IMR-90 (cell line): ENCODE measurements around the gene MMP2. TPM values are rescaled to one million over a fixed set of nuclear protein-coding genes. Genes with fewer than 3 reads are reported as not detected.

Experiments
- ATAC-seq: fragments of 200-7000 bp; cut with Tn5 transposase; 2 replicates; pipeline ENCODE4 v1.9.1; 2020; ENCODE audit warnings: low read depth, mild to moderate bottlenecking, moderate library complexity
- BruUV-seq: library from RNA; stranded (reverse); fragments of 400-500 nt; replicated peaks from 2 replicates; lab custom pipeline; 2021; lab: Mats Ljungman, UMichigan
- CTCF ChIA-PET: fragments of 300-600 bp; formaldehyde crosslinking; extraction: SDS; loops from one replicate; lab custom pipeline; 2021; ENCODE audit warnings: antibody characterized with exemption; lab: Yijun Ruan, JAX
- POLR2A ChIA-PET: fragments of 300-600 bp; sonication (Branson Sonifier 250); formaldehyde crosslinking; loops from one replicate; lab custom pipeline; 2022; ENCODE audit warnings: antibody characterized with exemption; ENCODE audit not compliant: unreplicated experiment; lab: Charles Lee
- DNase-seq: peaks from one replicate; pipeline ENCODE4 v3.0.0; 2013
- H2AFZ ChIP-seq: replicated peaks from 2 replicates; pipeline ENCODE3; 2013; ENCODE audit warnings: low read length, mild to moderate bottlenecking; ENCODE audit not compliant: poor library complexity
- H2AK5ac ChIP-seq: 2 replicates; pipeline ENCODE4 v1.6.1; 2013; ENCODE audit warnings: low read depth, low read length, inconsistent platforms
- H2AK9ac ChIP-seq: replicated peaks from 2 replicates; pipeline ENCODE3; 2013; ENCODE audit warnings: mild to moderate bottlenecking, low read depth, low read length, moderate library complexity; ENCODE audit not compliant: poor library complexity
- H2BK120ac ChIP-seq: 2 replicates; pipeline ENCODE4 v1.6.1; 2013; ENCODE audit warnings: low read depth, low read length, inconsistent platforms
- H2BK15ac ChIP-seq: 3 replicates; pipeline ENCODE4 v1.6.1; 2013; ENCODE audit warnings: low read depth, low read length, inconsistent platforms
- H2BK20ac ChIP-seq: 2 replicates; pipeline ENCODE4 v1.6.1; 2013; ENCODE audit warnings: low read depth, mild to moderate bottlenecking, inconsistent platforms, low read length, moderate library complexity
- H2BK5ac ChIP-seq: 2 replicates; pipeline ENCODE4 v1.6.1; 2013; ENCODE audit warnings: mild to moderate bottlenecking, low read depth, low read length, inconsistent platforms; ENCODE audit not compliant: poor library complexity, severe bottlenecking
- H3K14ac ChIP-seq: replicated peaks from 2 replicates; pipeline ENCODE4 v1.6.1; 2013; ENCODE audit warnings: low read depth, low read length, inconsistent platforms
- H3K18ac ChIP-seq: 2 replicates; pipeline ENCODE4 v1.6.1; 2013; ENCODE audit warnings: low read depth, low read length, control low read depth
- H3K23ac ChIP-seq: 2 replicates; pipeline ENCODE4 v1.6.1; 2013; ENCODE audit warnings: low read depth, low read length, inconsistent platforms
- H3K27ac ChIP-seq: 2 replicates; pipeline ENCODE4 v1.5.1; 2013; ENCODE audit warnings: mild to moderate bottlenecking, control low read depth, low read length; ENCODE audit not compliant: insufficient read depth
- H3K27me3 ChIP-seq: 2 replicates; pipeline ENCODE4 v1.6.1; 2013; ENCODE audit warnings: low read length; ENCODE audit not compliant: control insufficient read depth, insufficient read depth
- H3K36me3 ChIP-seq: 2 replicates; pipeline ENCODE4 v1.6.1; 2013; ENCODE audit warnings: low read length, mixed read lengths; ENCODE audit not compliant: control insufficient read depth, insufficient read depth
- H3K4ac ChIP-seq: 2 replicates; pipeline ENCODE4 v1.6.1; 2013; ENCODE audit warnings: low read depth, low read length, inconsistent platforms
- H3K4me1 ChIP-seq: 2 replicates; pipeline ENCODE4 v1.6.1; 2013; ENCODE audit warnings: low read length, mixed read lengths; ENCODE audit not compliant: control insufficient read depth, insufficient read depth
- H3K4me2 ChIP-seq: 2 replicates; pipeline ENCODE4 v1.6.1; 2013; ENCODE audit warnings: low read depth, mild to moderate bottlenecking, control low read depth, low read length, moderate library complexity
- H3K4me3 ChIP-seq: 2 replicates; pipeline ENCODE4 v1.5.1; 2013; ENCODE audit warnings: low read depth, mild to moderate bottlenecking, control low read depth, low read length, moderate library complexity; ENCODE audit not compliant: insufficient read depth
- H3K56ac ChIP-seq: 2 replicates; pipeline ENCODE4 v1.6.1; 2013; ENCODE audit warnings: low read length, inconsistent platforms; ENCODE audit not compliant: insufficient read depth; ENCODE audit errors: extremely low read depth
- H3K79me1 ChIP-seq, 2 experiments: 2 replicates each; pipeline ENCODE4 v1.6.1; 2013; ENCODE audit warnings: low read length in 2 of 2, inconsistent platforms in 1 of 2, low read depth in 1 of 2
- H3K9ac ChIP-seq: 2 replicates; pipeline ENCODE4 v1.6.1; 2013; ENCODE audit warnings: low read depth, low read length, control low read depth
- H3K9me1 ChIP-seq: 2 replicates; pipeline ENCODE4 v1.6.1; 2013; ENCODE audit warnings: low read length, inconsistent platforms; ENCODE audit not compliant: insufficient read depth
- H3K9me3 ChIP-seq: 2 replicates; pipeline ENCODE4 v1.6.1; 2013; ENCODE audit warnings: low read length; ENCODE audit not compliant: control insufficient read depth, insufficient read depth
- H4K20me1 ChIP-seq: 2 replicates; pipeline ENCODE4 v1.6.1; 2013; ENCODE audit warnings: low read length, inconsistent platforms; ENCODE audit not compliant: insufficient read depth
- H4K5ac ChIP-seq: 2 replicates; pipeline ENCODE4 v1.6.1; 2013; ENCODE audit warnings: mild to moderate bottlenecking, low read depth, low read length, control low read depth
- H4K8ac ChIP-seq, 2 experiments: 2 replicates each; pipeline ENCODE4 v1.6.1; 2013; ENCODE audit warnings: low read depth in 2 of 2, low read length in 2 of 2, control low read depth in 1 of 2, inconsistent platforms in 1 of 2
- H4K91ac ChIP-seq: 2 replicates; pipeline ENCODE4 v1.6.1; 2013; ENCODE audit warnings: low read depth, low read length, inconsistent platforms; ENCODE audit not compliant: insufficient read depth
- BHLHE40 ChIP-seq: fragments of 150-350 bp; IDR thresholded peaks from 2 replicates; pipeline ENCODE4 v1.6.1; 2016; ENCODE audit warnings: mild to moderate bottlenecking, low read depth, low read length
- CHD1 ChIP-seq: IDR thresholded peaks from 2 replicates; pipeline ENCODE4 v1.6.1; 2012; ENCODE audit warnings: low read depth, low read length, improper control_type of control experiment
- FOS ChIP-seq: fragments of 150-350 bp; IDR thresholded peaks from 2 replicates; pipeline ENCODE4 v1.6.1; 2016; ENCODE audit warnings: low read depth, low read length
- MAFK ChIP-seq: IDR thresholded peaks from 2 replicates; pipeline ENCODE4 v1.6.1; 2012; ENCODE audit warnings: low read depth, low read length, improper control_type of control experiment
- POLR2A ChIP-seq: IDR thresholded peaks from 2 replicates; pipeline ENCODE4 v1.6.1; 2012; ENCODE audit warnings: mild to moderate bottlenecking, low read depth, low read length
- RAD21 ChIP-seq: IDR thresholded peaks from 2 replicates; pipeline ENCODE4 v1.6.1; 2012; ENCODE audit warnings: low read length, improper control_type of control experiment
- RCOR1 ChIP-seq: IDR thresholded peaks from 2 replicates; pipeline ENCODE4 v1.6.1; 2012; ENCODE audit warnings: mild to moderate bottlenecking, low read length, improper control_type of control experiment; ENCODE audit not compliant: insufficient replicate concordance
- WGBS, 2 experiments: methylation state at CpG; one replicate each; pipeline versions ENCODE4 v1.1.5 to v1.1.7; 2013; ENCODE audit warnings: missing lambda C conversion rate in 2 of 2; ENCODE audit not compliant: insufficient read length in 1 of 2; ENCODE audit errors: extremely low coverage in 2 of 2; 5-methylcytosine and 5-hydroxymethylcytosine counted together
- dilution Hi-C: fragments of 300-500 bp; cut with HindIII; formaldehyde crosslinking; loops from one replicate; pipeline ENCODE4 v1.14.3; 2018; ENCODE audit warnings: low sequenced_read_pairs; ENCODE audit not compliant: unreplicated experiment
- in situ Hi-C: fragments of 300-500 bp; cut with MboI; formaldehyde crosslinking; loops from 3 replicates; pipeline ENCODE4 v1.14.3; 2019; ENCODE audit warnings: low sequenced_read_pairs, inconsistent platforms, mixed read lengths
- intact Hi-C: fragments of 100-400 bp; cut with micrococcal nuclease; formaldehyde crosslinking; loops from 2 replicates; pipeline ENCODE4 v1.10.0; 2022
- polyA plus RNA-seq, 3 experiments: library from polyadenylated mRNA; depleted of rRNA; stranded (reverse); fragments of >200 nt; gene quantifications; 2 replicates each; pipeline ENCODE4 v1.2.3, GENCODE V29; 2012; ENCODE audit warnings: low replicate concordance in 1 of 3
- total RNA-seq: library from RNA; depleted of rRNA; stranded (reverse); fragments of >200 nt; gene quantifications from 2 replicates; pipeline ENCODE4 v1.2.3, GENCODE V29; 2012
- TF ChIP-seq, protein P1 (sequence below): conservative IDR thresholded peaks from 2 replicates; pipeline ENCODE4 v1.5.1; 2012; ENCODE audit warnings: mild to moderate bottlenecking, low read depth, low read length, improper control_type of control experiment
- TF ChIP-seq, protein P2 (sequence below): fragments of 150-350 bp; IDR thresholded peaks from 2 replicates; pipeline ENCODE4 v1.6.1; 2017; ENCODE audit warnings: mild to moderate bottlenecking, antibody characterized with exemption, low read length, low read depth

MMP2 gene
- total and polyA plus RNA-seq, 2 of the 4 experiments (the other 2 are of a cell fraction), result 240 to 574 TPM

DNA sequence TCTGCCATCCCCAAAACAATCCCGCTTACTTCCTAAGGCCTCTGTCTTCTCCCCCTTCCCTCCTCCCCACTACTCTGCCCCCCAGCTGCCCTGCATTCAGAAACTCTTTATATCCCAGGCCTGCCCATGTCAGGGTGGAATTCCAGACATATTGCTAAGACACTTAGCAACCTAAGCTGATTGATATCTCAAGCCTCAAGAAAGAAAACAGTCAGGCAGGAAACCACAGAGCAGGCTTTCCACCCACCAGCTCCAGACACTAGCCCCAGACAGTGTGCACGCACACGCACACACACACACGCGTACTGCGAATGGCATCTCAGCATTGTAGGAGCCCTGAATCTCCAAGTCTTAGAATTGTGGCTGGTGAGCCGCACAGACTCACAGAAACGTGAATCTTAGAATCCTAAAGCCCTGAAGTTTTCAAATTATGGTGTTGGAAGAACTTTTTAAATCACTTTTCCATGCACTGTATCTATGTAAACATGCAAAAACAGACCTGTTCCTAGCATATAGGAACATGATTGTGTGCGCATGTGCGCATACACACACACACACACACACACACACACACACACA, 21.0 kb downstream of the MMP2 start (continued):
- TF ChIP-seq, protein P1, sequence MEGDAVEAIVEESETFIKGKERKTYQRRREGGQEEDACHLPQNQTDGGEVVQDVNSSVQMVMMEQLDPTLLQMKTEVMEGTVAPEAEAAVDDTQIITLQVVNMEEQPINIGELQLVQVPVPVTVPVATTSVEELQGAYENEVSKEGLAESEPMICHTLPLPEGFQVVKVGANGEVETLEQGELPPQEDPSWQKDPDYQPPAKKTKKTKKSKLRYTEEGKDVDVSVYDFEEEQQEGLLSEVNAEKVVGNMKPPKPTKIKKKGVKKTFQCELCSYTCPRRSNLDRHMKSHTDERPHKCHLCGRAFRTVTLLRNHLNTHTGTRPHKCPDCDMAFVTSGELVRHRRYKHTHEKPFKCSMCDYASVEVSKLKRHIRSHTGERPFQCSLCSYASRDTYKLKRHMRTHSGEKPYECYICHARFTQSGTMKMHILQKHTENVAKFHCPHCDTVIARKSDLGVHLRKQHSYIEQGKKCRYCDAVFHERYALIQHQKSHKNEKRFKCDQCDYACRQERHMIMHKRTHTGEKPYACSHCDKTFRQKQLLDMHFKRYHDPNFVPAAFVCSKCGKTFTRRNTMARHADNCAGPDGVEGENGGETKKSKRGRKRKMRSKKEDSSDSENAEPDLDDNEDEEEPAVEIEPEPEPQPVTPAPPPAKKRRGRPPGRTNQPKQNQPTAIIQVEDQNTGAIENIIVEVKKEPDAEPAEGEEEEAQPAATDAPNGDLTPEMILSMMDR, result no peak

DNA sequence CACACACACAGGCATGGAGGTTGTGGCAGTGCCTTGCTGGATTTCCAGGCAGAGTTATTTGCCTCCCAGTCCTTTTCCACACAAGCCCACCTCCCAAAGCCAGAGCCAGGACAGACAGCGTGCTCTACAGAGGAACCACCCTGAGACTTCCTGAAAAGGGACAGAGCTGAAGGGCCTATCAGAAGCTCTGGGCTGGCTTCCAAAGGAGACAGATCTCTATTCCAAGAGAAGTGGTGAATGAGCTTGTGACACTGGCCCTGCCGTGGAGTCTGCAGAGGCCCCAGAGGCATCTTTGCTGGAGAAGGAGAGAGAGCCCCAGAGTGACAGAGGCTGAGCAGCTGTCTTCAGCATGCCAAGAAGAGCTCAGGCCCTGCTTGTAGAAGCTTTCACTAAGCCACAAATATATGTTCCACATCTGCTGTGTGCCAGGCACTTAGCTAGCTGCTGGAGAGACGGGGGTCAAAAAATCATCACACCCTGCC, 21.6 kb downstream of the MMP2 start:
- Histone ChIP-seq H2AK9ac (peak overlapping the region; percentile 48), H3K4ac (peak overlapping the region; percentile 82), H4K5ac (peak overlapping the region; percentile 7), H3K4me2 (peak overlapping the region; percentile 4; the same call in 1 of the 2 replicates), H4K8ac (peak overlapping the region; percentile 20 to 66; a peak in 3 of 4 replicates), H3K14ac (peak overlapping the region; percentile 11), H3K56ac (peak overlapping the region; percentile 31; the same call in 1 of the 2 replicates), H4K20me1 (peaks cover 3% of the 10 kb centered on the region), H3K4me3 (no peak overlapping the region), H2BK15ac (peak overlapping the region; percentile 33; the same call in 2 of the 3 replicates), H2AK5ac (peak overlapping the region; percentile 75), H2BK20ac (peak overlapping the region; percentile 4), H3K4me1 (peaks cover 33% of the 10 kb centered on the region), H3K27ac (peak overlapping the region; percentile 83), H4K91ac (peak overlapping the region; percentile 56), H2AFZ (peak overlapping the region; percentile 38), H3K79me1 (peaks cover 0 to 16% of the 10 kb centered on the region in 2 experiments; a peak in 2 of 4 replicates), H2BK120ac (peak overlapping the region; percentile 73), H2BK5ac (peak overlapping the region; percentile 83), H3K9me3 (no peaks in the 10 kb centered on the region), H3K23ac (peak overlapping the region; percentile 13), H3K9ac (peak overlapping the region; percentile 24; the same call in 1 of the 2 replicates), H3K9me1 (peaks cover 18% of the 10 kb centered on the region), H3K27me3 (no peaks in the 10 kb centered on the region), H3K18ac (peak overlapping the region; percentile 8), H3K36me3 (peaks cover 57% of the 10 kb centered on the region)
- in situ Hi-C loops (no loop called here), intact Hi-C loops (loop anchor here (1.0 kb wide), 1 partner anchor 20 kb away; no protein-coding TSS in a partner anchor), dilution Hi-C loops (no loop called here)
- no CpG with 5 or more reads among the region's 3 CpGs for WGBS, 2 experiments
- DNase-seq (peak; percentile 34), ATAC-seq (peak; percentile 13)
- POLR2A ChIA-PET, result interaction anchor here (0.6 to 1.6 kb wide), 3 partner anchors 20 to 1518 kb away, joined by 3 to 4 read pairs (median 4); partner anchors contain the start of gene MMP2
- TF ChIP-seq RCOR1 (no peak), POLR2A (peak; percentile 5; the same call in 1 of the 2 replicates), FOS (no peak), RAD21 (no peak), CHD1 (no peak), MAFK (no peak), BHLHE40 (no peak)
- TF ChIP-seq, protein P2, sequence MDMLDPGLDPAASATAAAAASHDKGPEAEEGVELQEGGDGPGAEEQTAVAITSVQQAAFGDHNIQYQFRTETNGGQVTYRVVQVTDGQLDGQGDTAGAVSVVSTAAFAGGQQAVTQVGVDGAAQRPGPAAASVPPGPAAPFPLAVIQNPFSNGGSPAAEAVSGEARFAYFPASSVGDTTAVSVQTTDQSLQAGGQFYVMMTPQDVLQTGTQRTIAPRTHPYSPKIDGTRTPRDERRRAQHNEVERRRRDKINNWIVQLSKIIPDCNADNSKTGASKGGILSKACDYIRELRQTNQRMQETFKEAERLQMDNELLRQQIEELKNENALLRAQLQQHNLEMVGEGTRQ, result no peak
- BruUV-seq, result no TSS peak
- CTCF ChIA-PET, result interaction anchor here (0.6 to 2.4 kb wide), 5 partner anchors 9 to 1780 kb away, joined by 3 to 11 read pairs (median 3); no protein-coding TSS in a partner anchor
